WTC11 (cell line): ENCODE measurements around the gene APLF. TPM values are rescaled to one million over a fixed set of nuclear protein-coding genes. Genes with fewer than 3 reads are reported as not detected.

Experiments used
- ATAC-seq: fragments of 200-7000 bp; cut with Tn5 transposase; 2 replicates; pipeline ENCODE4 v1.10.0; 2021; ENCODE audit warnings: mild to moderate bottlenecking, moderate library complexity
- CTCF ChIA-PET: fragments of 300-600 bp; sonication (Branson Sonifier 250); formaldehyde crosslinking; loops from one replicate; lab custom pipeline; 2021; ENCODE audit warnings: antibody characterized with exemption; lab: Charles Lee
- POLR2A ChIA-PET: fragments of 350-600 bp; sonication (Branson Sonifier 250); formaldehyde crosslinking; loops from one replicate; lab custom pipeline; 2021; ENCODE audit warnings: antibody characterized with exemption; lab: Charles Lee
- DNase-seq: peaks from one replicate; pipeline ENCODE4 v3.0.0; 2021; ENCODE audit warnings: low spot score
- H3K27ac Mint-ChIP-seq: 2 replicates; pipeline ENCODE4 v1.8.0; 2021; ENCODE audit warnings: mixed read lengths
- H3K27me3 Mint-ChIP-seq: 2 replicates; pipeline ENCODE4 v1.8.0; 2021; ENCODE audit warnings: low read depth, mild to moderate bottlenecking, moderate library complexity, mixed read lengths
- H3K36me3 Mint-ChIP-seq: 2 replicates; pipeline ENCODE4 v1.8.0; 2021; ENCODE audit warnings: mixed read lengths
- H3K4me1 Mint-ChIP-seq: 2 replicates; pipeline ENCODE4 v1.8.0; 2022; ENCODE audit warnings: mixed read lengths
- H3K4me3 Mint-ChIP-seq: 2 replicates; pipeline ENCODE4 v1.8.0; 2021; ENCODE audit warnings: mild to moderate bottlenecking, moderate library complexity, mixed read lengths
- H3K9me3 Mint-ChIP-seq: 2 replicates; pipeline ENCODE4 v1.8.0; 2021; ENCODE audit warnings: mixed read lengths
- FOXK1 ChIP-seq: sonication (generic); formaldehyde crosslinking; IDR thresholded peaks from 2 replicates; pipeline ENCODE4 v1.8.0; 2022; ENCODE audit warnings: mild to moderate bottlenecking, moderate library complexity, missing genetic modification reagents
- JAZF1 ChIP-seq: fragments of 250-450 bp; sonication (Bioruptor Pico); IDR thresholded peaks from 2 replicates; pipeline ENCODE4 v1.9.0; 2021; ENCODE audit warnings: moderate library complexity, mild to moderate bottlenecking, inconsistent platforms
- NR3C1 ChIP-seq: sonication (generic); formaldehyde crosslinking; conservative IDR thresholded peaks from 2 replicates; pipeline ENCODE4 v1.8.1; 2023; ENCODE audit warnings: low read depth, mild to moderate bottlenecking, missing genetic modification reagents
- RELA ChIP-seq: sonication (generic); formaldehyde crosslinking; IDR thresholded peaks from 2 replicates; pipeline ENCODE4 v1.8.1; 2022; ENCODE audit warnings: missing genetic modification reagents, mild to moderate bottlenecking, borderline replicate concordance
- ZBTB21 ChIP-seq: sonication (generic); formaldehyde crosslinking; IDR thresholded peaks from 2 replicates; pipeline ENCODE4 v1.8.1; 2023; ENCODE audit warnings: mild to moderate bottlenecking, missing genetic modification reagents, borderline replicate concordance
- ZNF396 ChIP-seq: fragments of 250-450 bp; sonication (Bioruptor Pico); IDR thresholded peaks from 2 replicates; pipeline ENCODE4 v1.8.0; 2021; ENCODE audit warnings: mild to moderate bottlenecking, moderate library complexity, borderline replicate concordance
- ZNF423 ChIP-seq: fragments of 250-450 bp; sonication (Bioruptor Pico); IDR thresholded peaks from 2 replicates; pipeline ENCODE4 v2.1.2; 2022; ENCODE audit warnings: mild to moderate bottlenecking, moderate library complexity
- total RNA-seq: library from RNA; stranded (reverse); gene quantifications from 3 replicates; pipeline ENCODE4 v1.2.3, GENCODE V29; 2021
- TF ChIP-seq, protein P1 (sequence below): sonication (generic); formaldehyde crosslinking; IDR thresholded peaks from 2 replicates; pipeline ENCODE4 v1.8.1; 2022; ENCODE audit warnings: low read depth, missing genetic modification reagents, borderline replicate concordance
- TF ChIP-seq, protein P2 (sequence below): sonication (generic); formaldehyde crosslinking; IDR thresholded peaks from 2 replicates; pipeline ENCODE4 v1.8.0; 2023; ENCODE audit warnings: mild to moderate bottlenecking, missing genetic modification reagents
- TF ChIP-seq, protein P3 (sequence below): sonication (generic); formaldehyde crosslinking; IDR thresholded peaks from 2 replicates; pipeline ENCODE4 v1.8.1; 2023; ENCODE audit warnings: mild to moderate bottlenecking, missing genetic modification reagents
- TF ChIP-seq, protein P4 (sequence below): sonication (generic); formaldehyde crosslinking; IDR thresholded peaks from 2 replicates; pipeline ENCODE4 v1.8.1; 2022; ENCODE audit warnings: low read depth, mild to moderate bottlenecking, moderate library complexity, missing genetic modification reagents, borderline replicate concordance
- TF ChIP-seq, protein P5 (sequence below): sonication (generic); formaldehyde crosslinking; IDR thresholded peaks from 2 replicates; pipeline ENCODE4 v1.8.1; 2022; ENCODE audit warnings: mild to moderate bottlenecking, missing genetic modification reagents, moderate library complexity, borderline replicate concordance
- TF ChIP-seq, protein P6 (sequence below): sonication (generic); formaldehyde crosslinking; IDR thresholded peaks from 2 replicates; pipeline ENCODE4 v1.8.1; 2023; ENCODE audit warnings: mild to moderate bottlenecking, missing genetic modification reagents, moderate library complexity
- TF ChIP-seq, protein P7 (sequence below): sonication (generic); formaldehyde crosslinking; IDR thresholded peaks from 2 replicates; pipeline ENCODE4 v1.8.0; 2022; ENCODE audit warnings: mild to moderate bottlenecking, missing genetic modification reagents

APLF gene
- total RNA-seq, 1 experiment from 2014 or later: 2.7 TPM

DNA sequence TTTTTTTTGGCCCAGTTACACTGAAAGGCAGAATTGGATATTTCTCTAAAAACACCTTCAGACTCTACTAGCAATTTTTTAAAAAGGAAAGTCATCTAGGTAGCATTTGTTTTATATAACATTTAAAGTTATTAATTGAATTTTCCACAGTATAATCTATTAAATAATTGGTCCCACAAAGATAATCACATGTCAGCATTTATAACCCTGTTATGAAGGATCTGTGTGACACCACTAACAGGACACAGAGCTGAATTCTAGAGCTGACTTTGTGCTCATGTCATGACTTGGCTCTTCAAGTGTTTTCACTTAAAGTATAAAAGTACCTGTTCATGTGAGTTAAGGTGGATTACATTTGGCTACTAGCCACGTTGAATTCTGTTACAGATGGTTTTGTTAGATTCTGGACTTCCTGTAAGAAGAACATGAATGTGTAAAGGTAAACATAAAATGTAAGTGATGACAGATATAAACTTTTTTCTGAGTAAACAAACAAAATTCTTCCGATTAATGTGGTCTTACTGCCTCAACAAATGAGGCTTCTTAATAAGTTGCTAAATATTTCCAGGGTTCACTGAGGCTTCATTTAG is 106.9 kb downstream of the APLF start (continued):
- TF ChIP-seq, protein P1, sequence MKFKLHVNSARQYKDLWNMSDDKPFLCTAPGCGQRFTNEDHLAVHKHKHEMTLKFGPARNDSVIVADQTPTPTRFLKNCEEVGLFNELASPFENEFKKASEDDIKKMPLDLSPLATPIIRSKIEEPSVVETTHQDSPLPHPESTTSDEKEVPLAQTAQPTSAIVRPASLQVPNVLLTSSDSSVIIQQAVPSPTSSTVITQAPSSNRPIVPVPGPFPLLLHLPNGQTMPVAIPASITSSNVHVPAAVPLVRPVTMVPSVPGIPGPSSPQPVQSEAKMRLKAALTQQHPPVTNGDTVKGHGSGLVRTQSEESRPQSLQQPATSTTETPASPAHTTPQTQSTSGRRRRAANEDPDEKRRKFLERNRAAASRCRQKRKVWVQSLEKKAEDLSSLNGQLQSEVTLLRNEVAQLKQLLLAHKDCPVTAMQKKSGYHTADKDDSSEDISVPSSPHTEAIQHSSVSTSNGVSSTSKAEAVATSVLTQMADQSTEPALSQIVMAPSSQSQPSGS (CRISPR knock-in tag): no peak
- TF ChIP-seq, protein P2, sequence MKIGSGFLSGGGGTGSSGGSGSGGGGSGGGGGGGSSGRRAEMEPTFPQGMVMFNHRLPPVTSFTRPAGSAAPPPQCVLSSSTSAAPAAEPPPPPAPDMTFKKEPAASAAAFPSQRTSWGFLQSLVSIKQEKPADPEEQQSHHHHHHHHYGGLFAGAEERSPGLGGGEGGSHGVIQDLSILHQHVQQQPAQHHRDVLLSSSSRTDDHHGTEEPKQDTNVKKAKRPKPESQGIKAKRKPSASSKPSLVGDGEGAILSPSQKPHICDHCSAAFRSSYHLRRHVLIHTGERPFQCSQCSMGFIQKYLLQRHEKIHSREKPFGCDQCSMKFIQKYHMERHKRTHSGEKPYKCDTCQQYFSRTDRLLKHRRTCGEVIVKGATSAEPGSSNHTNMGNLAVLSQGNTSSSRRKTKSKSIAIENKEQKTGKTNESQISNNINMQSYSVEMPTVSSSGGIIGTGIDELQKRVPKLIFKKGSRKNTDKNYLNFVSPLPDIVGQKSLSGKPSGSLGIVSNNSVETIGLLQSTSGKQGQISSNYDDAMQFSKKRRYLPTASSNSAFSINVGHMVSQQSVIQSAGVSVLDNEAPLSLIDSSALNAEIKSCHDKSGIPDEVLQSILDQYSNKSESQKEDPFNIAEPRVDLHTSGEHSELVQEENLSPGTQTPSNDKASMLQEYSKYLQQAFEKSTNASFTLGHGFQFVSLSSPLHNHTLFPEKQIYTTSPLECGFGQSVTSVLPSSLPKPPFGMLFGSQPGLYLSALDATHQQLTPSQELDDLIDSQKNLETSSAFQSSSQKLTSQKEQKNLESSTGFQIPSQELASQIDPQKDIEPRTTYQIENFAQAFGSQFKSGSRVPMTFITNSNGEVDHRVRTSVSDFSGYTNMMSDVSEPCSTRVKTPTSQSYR (CRISPR knock-in tag): no peak
- TF ChIP-seq ZBTB21 (CRISPR knock-in tag): no peak
- TF ChIP-seq, protein P3, sequence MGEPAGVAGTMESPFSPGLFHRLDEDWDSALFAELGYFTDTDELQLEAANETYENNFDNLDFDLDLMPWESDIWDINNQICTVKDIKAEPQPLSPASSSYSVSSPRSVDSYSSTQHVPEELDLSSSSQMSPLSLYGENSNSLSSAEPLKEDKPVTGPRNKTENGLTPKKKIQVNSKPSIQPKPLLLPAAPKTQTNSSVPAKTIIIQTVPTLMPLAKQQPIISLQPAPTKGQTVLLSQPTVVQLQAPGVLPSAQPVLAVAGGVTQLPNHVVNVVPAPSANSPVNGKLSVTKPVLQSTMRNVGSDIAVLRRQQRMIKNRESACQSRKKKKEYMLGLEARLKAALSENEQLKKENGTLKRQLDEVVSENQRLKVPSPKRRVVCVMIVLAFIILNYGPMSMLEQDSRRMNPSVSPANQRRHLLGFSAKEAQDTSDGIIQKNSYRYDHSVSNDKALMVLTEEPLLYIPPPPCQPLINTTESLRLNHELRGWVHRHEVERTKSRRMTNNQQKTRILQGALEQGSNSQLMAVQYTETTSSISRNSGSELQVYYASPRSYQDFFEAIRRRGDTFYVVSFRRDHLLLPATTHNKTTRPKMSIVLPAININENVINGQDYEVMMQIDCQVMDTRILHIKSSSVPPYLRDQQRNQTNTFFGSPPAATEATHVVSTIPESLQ: no peak
- TF ChIP-seq NR3C1 (CRISPR knock-in tag): no peak
- TF ChIP-seq, protein P4, sequence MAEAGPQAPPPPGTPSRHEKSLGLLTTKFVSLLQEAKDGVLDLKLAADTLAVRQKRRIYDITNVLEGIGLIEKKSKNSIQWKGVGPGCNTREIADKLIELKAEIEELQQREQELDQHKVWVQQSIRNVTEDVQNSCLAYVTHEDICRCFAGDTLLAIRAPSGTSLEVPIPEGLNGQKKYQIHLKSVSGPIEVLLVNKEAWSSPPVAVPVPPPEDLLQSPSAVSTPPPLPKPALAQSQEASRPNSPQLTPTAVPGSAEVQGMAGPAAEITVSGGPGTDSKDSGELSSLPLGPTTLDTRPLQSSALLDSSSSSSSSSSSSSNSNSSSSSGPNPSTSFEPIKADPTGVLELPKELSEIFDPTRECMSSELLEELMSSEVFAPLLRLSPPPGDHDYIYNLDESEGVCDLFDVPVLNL (CRISPR knock-in tag): no peak
- TF ChIP-seq, protein P5, sequence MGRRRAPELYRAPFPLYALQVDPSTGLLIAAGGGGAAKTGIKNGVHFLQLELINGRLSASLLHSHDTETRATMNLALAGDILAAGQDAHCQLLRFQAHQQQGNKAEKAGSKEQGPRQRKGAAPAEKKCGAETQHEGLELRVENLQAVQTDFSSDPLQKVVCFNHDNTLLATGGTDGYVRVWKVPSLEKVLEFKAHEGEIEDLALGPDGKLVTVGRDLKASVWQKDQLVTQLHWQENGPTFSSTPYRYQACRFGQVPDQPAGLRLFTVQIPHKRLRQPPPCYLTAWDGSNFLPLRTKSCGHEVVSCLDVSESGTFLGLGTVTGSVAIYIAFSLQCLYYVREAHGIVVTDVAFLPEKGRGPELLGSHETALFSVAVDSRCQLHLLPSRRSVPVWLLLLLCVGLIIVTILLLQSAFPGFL (CRISPR knock-in tag): no peak
- TF ChIP-seq ZNF423: no peak
- TF ChIP-seq, all 79 proteins: peak for 0

DNA sequence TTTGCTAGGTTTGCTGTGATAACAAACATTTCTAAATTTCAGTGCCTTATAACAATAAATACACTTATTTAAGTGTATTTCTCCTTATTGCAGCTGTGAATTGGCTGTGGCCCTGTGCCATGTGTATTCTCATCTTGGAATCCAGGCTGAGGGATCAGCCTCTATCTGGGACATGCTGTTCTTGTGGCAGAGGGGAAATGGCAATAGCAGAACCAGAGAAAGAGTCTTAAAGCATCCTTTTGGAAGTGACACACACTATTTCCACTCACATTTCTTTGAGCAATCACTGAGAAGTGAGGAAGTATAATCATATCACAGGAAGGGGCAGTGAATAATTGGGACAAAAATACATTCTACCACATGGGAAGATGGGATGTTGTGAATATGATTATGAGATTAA is 109.8 kb downstream of the APLF start:
- ChIA-PET POLR2A (no interaction called here), CTCF (interaction anchor here (0.9 to 3.3 kb wide), 2 partner anchors 12 to 18 kb away, joined by 3 to 20 read pairs; no protein-coding TSS in a partner anchor)
- no peak for ATAC-seq
- Mint-ChIP-seq H3K9me3 (peaks cover 5% of the 10 kb centered on the region), H3K4me3 (no peak overlapping the region), H3K27me3 (no peaks in the 10 kb centered on the region), H3K4me1 (no peaks in the 10 kb centered on the region), H3K36me3 (no peaks in the 10 kb centered on the region), H3K27ac (no peak overlapping the region)
- TF ChIP-seq RELA (CRISPR knock-in tag) (no peak), FOXK1 (no peak), ZNF396 (CRISPR knock-in tag) (no peak), NR3C1 (CRISPR knock-in tag) (no peak), JAZF1 (CRISPR knock-in tag) (no peak)
- TF ChIP-seq, protein P6, sequence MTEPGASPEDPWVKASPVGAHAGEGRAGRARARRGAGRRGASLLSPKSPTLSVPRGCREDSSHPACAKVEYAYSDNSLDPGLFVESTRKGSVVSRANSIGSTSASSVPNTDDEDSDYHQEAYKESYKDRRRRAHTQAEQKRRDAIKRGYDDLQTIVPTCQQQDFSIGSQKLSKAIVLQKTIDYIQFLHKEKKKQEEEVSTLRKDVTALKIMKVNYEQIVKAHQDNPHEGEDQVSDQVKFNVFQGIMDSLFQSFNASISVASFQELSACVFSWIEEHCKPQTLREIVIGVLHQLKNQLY: no peak
- TF ChIP-seq, protein P7, sequence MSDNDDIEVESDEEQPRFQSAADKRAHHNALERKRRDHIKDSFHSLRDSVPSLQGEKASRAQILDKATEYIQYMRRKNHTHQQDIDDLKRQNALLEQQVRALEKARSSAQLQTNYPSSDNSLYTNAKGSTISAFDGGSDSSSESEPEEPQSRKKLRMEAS (CRISPR knock-in tag): no peak
- no peak for DNase-seq
